GOT3 (cell line): ENCODE results near the gene HINFP.
"Not testable (repeated sequence)": the region's sequence is repeated elsewhere in the genome, so short reads cannot be mapped to it uniquely, and the experiment has no call there.

Experiments used
- DNase-seq: peaks from one replicate; lab custom pipeline; 2025; ENCODE audit warnings: mixed read lengths; lab: John Stamatoyannopoulos, UW

HINFP gene

DNA sequence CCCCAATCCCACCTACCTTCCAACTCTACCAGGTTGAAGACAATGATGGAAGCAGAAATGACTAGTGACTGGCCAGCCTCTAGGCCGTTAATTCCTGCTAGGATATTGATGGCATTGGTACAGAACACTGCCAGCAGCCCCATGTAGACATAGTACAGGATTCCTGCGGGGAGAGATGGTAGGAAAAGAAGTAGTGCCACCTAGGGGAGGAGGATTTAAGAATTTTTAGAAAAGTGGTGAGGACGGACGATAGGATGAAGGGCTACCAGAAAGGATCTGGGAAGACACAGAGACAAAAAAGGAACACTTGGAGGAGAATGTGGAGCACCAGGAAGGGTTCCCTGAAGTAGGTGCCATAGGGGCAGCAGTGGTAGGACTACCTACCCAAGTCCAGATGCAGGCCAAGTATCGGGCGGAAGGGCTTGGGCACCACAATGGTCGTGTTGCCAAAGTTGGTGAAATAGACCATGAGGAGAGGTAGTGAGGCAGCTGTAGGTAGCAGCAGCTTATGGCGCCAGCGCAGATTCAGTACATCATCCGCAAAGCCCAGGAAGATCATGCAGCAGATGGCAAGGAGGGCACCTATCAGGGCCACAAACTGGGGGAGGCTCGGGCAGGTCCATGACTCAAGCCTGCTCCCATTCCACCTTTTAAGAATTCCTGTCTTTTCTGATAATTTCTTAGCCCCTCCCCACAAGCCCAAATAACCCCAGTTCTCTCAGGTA, 21.0 kb upstream of the HINFP start:
- no peak for DNase-seq

DNA sequence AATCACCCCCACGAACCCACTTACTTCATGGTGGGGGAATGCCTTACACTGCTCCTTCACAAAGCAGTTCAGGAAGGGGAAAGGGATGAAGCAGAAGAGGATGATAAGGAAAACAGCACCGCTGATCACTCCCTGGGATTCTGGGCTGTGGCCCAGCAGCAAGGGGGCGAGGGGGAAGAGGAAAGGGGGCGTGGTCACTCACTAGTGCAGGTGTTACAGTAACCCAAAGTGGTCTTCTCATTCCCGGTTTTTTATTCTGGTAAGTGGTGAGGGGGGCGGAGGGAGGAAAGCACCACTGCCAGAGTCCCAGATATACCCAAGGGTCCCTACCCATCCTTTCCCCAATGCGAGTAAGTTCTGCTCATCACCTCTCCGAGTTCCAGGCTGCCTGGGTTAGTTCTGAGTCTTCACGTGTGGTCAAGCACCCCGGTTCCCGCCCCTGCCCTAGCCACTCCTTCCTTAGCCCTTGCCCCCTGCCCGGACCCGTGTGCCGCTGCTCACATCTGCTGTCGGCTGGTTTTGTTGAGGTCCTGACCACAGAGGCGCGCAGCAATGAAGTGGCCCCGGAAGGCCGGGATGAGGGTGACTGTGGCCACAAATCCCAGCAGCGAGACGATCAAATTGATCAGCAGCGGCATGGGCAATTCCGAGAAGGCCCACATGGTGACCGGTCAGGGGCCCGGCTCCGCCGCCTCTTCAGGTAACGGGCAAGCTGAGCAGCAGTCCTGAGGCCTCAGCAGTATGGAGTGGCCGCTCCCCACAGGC, 20.2 kb upstream of the HINFP start:
- DNase-seq: no peak

DNA sequence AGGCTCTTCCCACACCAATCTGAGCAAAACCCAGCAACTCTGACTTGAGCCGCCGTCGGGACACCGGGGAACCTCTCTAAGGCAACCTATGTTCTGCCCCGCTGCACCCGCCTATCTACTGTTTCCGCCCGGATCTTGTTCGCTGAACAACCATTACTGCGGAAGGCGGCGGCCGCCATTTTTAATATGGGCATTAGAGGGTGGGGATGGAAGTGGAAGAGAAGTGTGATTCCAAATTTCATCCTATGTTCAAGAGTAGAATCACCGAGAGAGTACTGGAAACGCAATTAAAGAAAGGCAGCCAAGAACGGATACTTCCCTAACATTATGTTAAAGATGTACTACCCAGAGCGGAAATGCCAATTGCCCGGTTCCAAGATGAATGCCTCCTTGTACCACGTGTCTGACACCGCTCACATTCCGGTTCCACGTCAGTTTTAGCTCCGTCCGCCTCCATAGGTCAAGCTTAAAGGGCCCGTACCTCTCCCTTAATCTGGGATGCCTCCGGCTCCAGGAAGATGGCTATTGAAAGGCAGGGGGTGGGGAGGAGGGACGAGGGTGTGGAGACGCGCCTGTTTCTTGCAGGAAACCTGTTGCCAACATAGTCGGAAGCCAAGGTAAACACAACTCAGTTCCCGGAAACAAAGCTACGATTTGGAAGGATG, 19.5 kb upstream of the HINFP start, which contains the start of gene DPAGT1:
Gene DPAGT1, minus strand, starts transcription at position 95 of the 665 bp plus-strand sequence. CDS start 198 bp downstream, outside the sequence.
- DNase-seq: peak; percentile 33

DNA sequence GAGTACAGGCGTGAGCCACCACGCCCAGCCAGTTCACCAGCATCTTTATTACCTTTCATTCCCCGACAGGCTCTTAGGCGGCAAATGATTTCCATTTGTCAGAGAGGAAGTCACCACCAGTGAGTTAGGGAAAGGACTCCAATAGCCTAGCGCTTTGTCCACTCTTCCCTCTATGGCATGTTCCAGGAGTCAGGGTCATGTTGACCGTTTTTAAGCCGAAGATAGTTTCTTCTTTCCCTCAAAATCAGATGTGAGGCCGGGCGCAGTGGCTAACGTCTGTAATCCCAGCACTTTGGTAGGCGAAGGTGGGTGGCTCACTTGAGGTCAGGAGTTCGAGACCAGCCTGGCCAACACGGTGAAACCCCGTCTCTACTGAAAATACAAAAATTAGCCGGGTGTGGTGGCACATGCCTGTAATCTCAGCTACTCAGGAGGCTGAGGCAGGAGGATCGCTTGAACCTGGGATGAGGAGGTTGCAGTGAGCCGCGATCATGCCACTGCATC, 18.2 kb upstream of the HINFP start:
- DNase-seq: not testable (repeated sequence)

DNA sequence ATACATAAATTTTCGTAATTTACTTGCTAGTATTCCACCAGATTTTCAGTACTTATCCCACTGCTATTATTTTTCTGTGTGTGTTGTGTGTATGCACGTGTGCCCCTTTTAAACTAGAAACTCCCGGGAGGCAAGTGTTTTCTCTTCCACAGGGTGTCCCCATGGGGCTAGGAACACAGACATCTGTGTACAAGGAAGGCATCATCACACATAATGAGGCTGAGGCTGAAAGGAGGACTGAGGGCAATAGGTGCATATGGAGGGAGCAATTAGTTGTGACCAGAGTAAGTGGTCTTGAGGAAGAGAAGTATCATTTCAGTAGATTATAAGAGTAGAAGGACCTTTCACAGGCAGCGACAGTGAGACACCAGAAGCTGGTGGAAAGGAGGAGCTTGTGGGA, 17.6 kb upstream of the HINFP start:
- no peak for DNase-seq

DNA sequence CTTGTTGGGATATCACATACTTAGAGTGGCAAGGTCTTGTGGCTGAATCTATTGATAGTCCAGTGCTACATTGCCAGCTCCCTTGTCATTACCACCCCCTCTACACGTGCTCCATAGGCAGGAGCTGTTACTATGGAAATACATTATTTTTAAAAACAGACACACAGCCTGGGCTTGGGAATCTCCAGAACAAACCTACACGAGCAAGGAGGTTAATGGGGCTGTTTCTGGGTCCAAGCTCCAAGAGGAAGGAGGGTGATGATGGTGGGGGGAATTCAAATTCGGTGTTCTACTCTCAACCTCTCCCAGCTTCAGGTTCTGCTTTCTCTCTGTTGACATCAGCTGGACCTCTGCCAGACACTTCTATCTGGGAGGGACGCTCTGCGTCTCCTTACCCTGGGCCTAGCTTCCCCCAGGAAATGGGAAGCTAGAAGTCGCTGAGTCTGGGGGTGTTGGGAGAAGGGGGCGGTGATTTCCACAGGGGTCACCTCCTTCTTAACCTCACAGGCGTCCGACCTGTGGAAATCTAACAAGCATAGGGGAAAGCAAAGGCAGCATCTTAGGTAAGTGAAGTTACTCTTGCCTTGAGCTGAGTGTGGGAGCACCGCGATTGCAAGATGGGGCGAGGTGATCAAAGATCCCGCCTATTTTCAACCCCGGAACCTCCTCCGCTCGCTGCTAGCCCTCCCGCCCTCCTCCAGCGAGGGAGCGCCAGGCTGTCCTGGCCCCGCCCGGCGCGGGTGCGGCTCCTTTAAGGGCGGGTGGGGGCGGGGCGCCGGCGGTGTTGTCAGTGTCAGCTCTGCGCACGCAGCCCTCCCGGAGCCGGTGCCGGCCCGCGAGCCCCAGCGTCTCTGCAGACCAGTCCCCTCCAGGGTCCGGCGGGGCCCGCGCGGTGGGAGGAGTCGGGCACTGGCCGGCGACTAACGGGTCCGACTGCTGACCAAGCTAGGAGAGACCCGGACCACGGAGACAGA, 14.5 kb upstream of the HINFP start, which contains the start of gene C2CD2L:
Gene C2CD2L, plus strand, starts transcription at position 781 of the 974 bp plus-strand sequence. CDS start 398 bp downstream, outside the sequence.
- DNase-seq: peak; percentile 56

DNA sequence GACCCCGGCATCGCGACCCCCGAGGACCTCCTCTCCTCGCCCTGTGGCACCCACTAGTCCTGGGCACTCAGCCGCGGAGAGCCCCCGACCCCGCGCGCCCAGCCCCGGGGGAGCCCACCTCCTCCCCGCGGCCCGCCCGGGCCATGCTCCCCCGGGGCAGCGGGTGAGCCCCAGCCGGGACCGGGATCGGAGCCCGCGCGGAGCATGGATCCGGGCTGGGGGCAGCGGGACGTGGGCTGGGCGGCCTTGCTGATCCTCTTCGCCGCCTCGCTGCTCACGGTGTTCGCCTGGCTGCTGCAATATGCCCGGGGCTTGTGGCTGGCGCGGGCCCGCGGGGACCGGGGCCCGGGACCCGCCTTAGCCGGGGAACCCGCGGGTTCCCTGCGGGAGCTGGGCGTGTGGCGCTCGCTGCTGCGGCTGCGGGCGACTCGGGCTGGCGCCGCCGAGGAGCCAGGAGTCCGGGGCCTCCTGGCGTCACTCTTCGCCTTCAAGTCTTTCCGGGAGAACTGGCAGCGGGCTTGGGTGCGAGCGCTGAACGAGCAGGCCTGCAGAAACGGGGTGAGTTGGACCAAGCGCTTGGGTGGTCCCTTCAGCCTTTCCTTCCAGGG, 13.7 kb upstream of the HINFP start:
- DNase-seq: no peak

DNA sequence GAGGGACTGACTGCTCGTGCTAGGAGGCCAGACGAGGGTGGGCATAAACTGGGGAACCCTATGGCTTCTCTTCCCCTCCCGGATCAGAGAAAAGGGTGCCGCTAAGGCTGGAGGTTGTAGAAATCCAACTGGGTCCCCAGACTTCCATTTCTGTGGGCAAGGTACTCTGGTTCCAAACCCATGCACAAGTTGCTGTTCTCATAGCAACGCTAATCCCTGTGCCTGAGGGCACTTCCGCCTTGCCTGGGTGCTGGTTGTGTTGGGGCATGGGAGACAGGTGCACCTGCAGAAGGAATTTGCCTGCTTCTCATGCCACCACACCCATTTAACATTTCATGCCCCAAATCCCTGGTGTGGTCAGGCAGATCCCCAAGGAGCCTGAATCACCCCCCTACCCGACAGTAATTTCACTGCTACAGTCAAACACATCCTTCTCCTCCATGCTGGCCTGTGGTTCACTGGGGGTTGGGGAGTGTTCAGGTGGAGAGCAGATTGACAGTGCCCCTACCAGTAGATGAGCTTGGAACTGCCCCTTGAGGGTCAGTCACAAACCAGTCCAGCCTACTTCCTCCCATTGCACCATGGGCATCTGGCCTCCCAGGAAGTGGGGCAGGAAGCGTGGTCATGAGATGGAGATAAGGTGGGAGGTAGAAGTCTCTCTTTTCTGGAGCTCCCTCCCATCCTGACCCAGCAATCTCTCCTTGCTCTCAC, 13.1 kb upstream of the HINFP start:
- no peak for DNase-seq

DNA sequence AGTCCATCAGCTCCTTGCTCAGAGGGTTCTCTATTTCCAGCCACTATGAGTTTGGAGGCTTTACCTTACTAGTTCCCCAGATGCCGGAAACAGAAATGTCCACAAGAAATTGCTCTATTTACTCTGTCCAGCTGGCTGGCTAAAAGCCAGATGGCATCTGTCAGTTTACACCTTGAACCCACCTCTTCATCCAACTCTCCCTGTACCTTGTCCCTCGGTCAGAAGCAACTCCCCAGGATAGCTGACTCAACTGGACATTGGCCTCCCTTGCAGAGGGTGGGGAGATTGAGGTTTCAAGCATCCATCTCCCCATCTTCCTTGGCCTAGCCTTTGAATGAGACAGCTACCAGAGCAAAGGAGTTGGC, 12.5 kb upstream of the HINFP start:
- no peak for DNase-seq

DNA sequence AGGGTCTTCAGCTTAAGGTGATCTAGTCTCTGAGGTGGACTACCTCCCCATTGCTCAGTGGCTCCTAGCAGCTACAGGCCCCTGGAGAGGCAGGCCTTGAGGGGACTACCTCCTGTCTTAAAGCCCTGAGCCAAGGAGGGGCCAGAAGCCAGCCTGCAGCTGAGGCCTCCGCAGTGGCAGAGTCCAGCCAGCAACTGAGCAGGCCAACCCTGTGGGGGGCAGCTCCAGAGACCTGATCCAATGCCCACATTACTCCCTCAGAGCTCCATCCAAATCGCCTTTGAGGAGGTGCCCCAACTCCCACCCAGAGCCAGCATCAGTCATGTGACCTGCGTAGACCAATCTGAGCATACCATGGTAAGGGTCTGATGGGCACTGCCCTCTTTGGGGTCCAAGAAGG, 11.5 kb upstream of the HINFP start:
- no peak for DNase-seq

DNA sequence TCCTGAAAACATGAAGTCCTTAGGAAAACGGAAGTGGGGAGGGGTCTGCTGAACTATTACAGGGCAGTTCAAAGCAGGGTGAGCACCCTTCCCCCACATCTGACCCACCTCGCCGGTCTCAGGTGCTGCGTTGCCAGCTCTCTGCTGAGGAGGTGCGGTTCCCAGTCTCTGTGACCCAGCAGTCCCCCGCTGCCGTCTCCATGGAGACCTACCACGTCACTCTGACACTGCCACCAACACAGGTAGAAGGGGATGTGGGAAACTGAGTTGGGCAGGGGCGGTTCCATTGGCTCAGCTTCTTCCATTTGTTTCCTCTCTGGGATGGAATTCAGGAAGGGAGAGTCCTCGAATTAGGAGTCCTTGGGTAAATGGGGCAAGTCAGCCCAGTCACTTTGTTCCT, 10.9 kb upstream of the HINFP start:
- no peak for DNase-seq

DNA sequence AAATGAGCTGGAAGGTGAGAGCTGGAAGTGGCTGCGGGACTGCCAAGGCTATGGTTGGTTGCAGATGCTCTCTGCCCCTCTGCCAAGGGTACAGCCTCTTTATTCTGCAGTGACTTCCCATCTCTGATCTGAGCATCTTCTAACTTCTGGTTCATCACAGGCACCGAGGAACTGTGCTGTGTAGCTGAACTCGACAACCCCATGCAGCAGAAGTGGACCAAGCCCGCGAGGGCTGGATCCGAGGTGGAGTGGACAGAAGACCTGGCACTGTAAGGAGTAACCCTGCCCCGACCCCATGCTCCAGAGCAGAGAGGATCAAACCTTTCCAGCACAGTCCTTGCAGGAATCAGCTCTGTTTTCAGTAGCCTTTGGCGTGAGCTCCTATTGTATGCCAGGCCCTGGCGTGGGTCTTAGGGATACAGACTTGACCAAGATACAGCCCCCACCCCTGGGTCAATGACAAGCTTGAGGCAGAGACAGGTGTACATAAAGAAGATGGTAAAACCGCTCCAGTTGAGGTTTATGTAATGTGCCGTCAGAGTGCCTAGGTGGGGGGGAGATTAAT, 9.9 kb upstream of the HINFP start:
- DNase-seq: no peak

DNA sequence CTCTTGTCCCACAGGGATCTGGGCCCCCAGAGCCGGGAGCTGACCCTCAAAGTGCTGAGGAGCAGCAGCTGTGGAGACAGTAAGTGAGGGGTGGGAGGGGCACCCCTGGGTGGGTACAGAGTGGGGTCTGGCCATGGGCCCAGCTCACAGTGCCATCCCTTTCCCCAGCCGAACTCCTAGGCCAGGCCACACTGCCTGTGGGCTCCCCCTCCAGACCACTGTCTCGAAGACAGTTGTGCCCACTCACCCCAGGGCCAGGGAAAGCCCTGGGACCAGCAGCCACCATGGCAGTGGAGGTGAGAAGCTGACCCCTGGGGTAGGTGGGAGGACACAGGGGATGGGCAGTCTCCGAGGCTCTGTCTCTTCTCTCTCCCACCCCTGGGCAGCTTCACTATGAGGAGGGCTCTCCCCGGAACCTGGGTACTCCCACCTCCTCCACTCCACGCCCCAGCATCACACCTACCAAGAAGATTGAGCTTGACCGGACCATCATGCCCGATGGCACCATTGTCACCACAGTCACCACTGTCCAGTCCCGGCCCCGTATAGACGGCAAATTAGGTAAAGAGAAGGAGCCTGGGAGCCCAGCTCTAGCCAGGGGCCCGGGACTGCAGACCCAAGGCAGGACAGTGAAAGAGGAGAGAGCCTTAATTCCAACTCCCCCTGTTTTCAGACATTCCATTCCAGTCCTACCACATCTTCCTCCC, 8.9 kb upstream of the HINFP start:
- DNase-seq: no peak

DNA sequence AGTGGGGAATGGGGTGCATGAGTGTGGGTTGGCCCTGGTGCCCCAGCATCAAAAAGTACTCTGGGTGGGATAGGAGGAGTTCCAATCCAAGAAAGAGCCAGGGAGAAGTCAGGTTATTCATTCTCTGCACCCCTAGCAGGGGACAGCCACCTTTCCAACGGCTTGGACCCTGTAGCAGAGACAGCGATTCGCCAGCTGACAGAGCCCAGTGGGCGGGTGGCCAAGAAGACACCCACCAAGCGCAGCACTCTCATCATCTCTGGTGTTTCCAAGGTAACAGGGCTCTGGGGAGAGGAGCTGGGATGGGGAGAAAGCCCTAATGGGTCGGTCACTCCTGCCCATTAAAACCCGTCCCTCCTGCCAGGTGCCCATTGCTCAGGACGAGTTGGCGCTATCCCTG, 7.7 kb upstream of the HINFP start:
- DNase-seq: no peak

DNA sequence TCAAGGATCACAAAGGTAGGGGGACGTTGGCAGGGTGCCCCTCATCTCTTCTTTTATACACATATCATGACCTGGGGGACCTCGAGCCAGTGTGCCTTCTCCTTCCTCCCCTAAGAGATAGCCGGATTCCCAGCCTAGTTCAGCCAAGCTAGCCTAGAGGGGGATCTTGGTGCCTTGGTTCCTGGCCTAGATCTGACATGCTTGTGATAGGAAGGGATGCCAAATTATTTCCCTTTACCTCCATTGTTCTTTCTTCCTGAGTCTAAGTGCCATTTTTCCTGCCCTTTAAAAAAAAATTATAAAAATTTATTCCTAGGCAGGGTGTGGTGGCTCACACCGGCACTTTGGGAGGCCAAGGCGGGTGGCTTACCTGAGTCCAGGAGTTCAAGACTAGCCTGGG, 7.0 kb upstream of the HINFP start:
- no peak for DNase-seq

DNA sequence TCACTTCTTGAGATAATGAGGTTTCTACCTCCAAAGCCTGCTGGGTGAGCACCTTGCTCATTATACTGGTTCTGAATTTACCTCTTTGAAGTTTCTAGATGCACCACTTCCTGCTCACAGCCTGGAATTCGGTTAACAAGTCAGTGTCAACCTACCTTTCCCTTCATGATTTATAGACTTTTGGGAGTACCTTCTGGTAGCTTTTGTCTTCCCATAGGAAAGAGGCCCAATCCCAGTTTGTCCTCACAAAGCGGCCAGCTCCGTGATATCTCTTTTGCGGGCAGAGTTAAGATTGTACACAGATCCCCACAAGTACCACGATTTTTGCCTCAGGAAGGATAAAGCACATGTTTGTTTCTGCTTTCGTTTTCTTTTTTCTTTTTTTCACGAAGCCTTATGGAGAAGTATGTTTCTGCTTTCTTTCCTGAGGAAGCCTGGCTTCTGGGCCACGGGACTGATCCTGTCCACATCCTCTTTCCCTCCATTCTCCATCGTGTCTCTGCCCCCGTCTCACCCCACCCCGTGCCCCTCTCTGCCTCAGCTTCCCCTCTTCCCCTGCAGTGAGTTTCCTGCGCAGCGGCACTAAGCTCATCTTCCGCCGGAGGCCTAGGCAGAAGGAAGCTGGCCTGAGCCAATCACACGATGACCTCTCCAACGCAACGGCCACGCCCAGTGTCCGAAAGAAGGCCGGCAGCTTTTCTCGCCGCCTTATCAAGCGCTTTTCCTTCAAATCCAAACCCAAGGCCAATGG, 5.7 kb upstream of the HINFP start:
- DNase-seq: no peak

DNA sequence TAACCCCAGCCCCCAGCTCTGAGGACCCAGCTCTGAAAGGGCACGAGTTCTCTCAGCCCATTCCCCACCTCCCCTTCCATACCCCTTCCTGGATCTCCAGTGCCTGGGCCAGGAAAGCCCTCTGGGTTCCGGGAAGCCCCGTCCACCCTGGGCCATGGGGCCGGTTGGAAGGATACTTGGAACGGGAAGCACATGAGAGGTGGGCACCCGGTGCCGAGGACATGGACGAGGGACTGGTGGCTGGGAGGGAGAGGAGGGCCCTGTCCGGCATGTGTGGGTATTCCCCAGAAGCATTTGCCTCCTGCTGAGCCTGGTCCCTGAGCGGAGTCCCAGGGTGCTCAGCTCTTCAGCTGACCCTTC, 5.2 kb upstream of the HINFP start:
- no peak for DNase-seq

DNA sequence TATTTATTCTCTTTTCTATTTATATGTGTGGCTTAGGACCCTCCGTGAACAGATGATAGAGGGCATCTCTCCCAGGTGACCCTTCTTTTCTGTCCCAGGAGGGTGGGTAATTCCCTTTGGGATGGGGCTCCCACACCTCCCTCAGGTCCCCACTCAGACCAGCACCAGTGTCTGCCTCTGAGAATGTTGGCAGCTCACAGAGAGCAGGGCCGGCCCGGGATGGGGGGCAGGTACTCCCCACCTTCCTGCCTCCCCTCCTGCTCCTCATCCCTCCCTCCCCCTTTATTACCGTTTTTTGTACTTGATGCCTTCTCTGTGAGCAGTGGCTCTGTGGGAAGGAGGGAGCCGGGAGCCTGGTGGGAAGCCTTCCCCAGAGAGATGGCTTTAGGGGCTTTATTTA, 4.8 kb upstream of the HINFP start:
- DNase-seq: no peak
